Erythroblast (primary cell): ENCODE measurements around the gene OLFM2.

Experiments
- GATA1 ChIP-seq: IDR thresholded peaks from 2 replicates; pipeline ENCODE4 v1.6.1; 2011; ENCODE audit warnings: low read depth, mild to moderate bottlenecking, control low read depth, low read length, moderate library complexity
- POLR2A ChIP-seq: IDR thresholded peaks from 2 replicates; pipeline ENCODE4 v1.6.1; 2011; ENCODE audit warnings: mild to moderate bottlenecking, low read length

GRCh38 chr19:9962623-9963290, 26.4 kb upstream of the OLFM2 start:
- TF ChIP-seq POLR2A (no peak), GATA1 (no peak)
